ENCODE data around the gene WDR3. TPM values are rescaled to one million over a fixed set of nuclear protein-coding genes. Genes with fewer than 3 reads are reported as not detected.

The WDR3 gene
- total and polyA plus RNA-seq, 2 donors (not counting 1 experiment from before 2014, with no cell fraction given), result 5.5 to 18.5 TPM

DNA sequence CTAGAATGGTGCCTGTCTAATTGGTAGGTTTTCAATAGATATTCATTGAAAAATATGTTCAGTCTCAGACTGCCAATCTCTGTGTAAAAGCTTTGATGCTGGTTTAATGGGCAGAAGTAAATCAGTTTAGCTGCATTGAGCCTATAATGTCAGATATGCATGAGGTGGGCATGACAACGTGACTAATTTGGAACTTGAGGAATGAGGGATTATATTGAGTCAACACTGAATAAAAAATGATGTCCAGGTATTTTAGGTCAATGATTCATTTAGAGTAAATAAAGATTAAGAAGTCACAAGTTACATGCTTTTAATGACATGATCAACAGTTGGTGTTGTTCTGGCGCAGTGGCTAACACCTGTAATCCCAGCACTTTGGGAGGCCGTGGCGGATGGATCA, 3.0 kb downstream of the WDR3 start:
- Histone ChIP-seq H3K27me3 (replicated peaks in 1 of 4; ENCODE audit: control extremely low read depth in 1 of 4, control insufficient read depth in 3 of 4, insufficient read depth in 4 of 4, low read length in 3 of 4) (no peaks in the 10 kb centered on the region), H3K4me2 (replicated peaks; ENCODE audit: low read depth, low read length, poor library complexity, severe bottlenecking) (no peak overlapping the region), H3K79me2 (ENCODE audit: control insufficient read depth, insufficient read depth, low read length) (peaks cover 62% of the 10 kb centered on the region), H3K4me1 (ENCODE audit: control insufficient read depth in 2 of 2, insufficient read depth in 2 of 2, low read length in 2 of 2) (peaks cover 22 to 23% of the 10 kb centered on the region in 2 donors), H3K9ac (ENCODE audit: low read length) (no peak overlapping the region), H2AFZ (ENCODE audit: insufficient read depth, low read depth, low read length, poor library complexity, severe bottlenecking) (no peak overlapping the region), H3K9me3 (ENCODE audit: control extremely low read depth in 1 of 3, control insufficient read depth in 2 of 3, insufficient read depth in 1 of 3, low read length in 2 of 3) (no peaks in the 10 kb centered on the region), H4K20me1 (ENCODE audit: control insufficient read depth, insufficient read depth, low read length, poor library complexity, severe bottlenecking) (peaks cover 14% of the 10 kb centered on the region), H3K27ac (ENCODE audit: low read length in 2 of 2) (no peak overlapping the region), H3K36me3 (replicated peaks in 1 of 2; ENCODE audit: control extremely low read depth in 1 of 2, control insufficient read depth in 1 of 2, extremely low read depth in 1 of 2, insufficient read depth in 2 of 2, low read length in 1 of 2) (peaks cover 7 to 19% of the 10 kb centered on the region in 2 experiments), H3K4me3 (ENCODE audit: control extremely low read depth in 1 of 5, extremely low read depth in 1 of 5, insufficient read depth in 1 of 5, low read depth in 2 of 5, low read length in 4 of 5) (no peak overlapping the region)
- ChIA-PET POLR2A (no interaction called here), CTCF (interaction anchor here (1.4 kb wide), 1 partner anchor 10 kb away, joined by 4 read pairs; no protein-coding TSS in a partner anchor)
- WGBS (ENCODE audit: insufficient coverage), result 100% methylated on average over 1 of the region's 4 CpGs
- no peak for ATAC-seq (ENCODE audit: low read depth)
- no peak for DNase-seq
- H3K27me3 Mint-ChIP-seq, result no peaks in the 10 kb centered on the region
- intact Hi-C loops (cut with micrococcal nuclease), result no loop called here
- TF ChIP-seq, protein P1, sequence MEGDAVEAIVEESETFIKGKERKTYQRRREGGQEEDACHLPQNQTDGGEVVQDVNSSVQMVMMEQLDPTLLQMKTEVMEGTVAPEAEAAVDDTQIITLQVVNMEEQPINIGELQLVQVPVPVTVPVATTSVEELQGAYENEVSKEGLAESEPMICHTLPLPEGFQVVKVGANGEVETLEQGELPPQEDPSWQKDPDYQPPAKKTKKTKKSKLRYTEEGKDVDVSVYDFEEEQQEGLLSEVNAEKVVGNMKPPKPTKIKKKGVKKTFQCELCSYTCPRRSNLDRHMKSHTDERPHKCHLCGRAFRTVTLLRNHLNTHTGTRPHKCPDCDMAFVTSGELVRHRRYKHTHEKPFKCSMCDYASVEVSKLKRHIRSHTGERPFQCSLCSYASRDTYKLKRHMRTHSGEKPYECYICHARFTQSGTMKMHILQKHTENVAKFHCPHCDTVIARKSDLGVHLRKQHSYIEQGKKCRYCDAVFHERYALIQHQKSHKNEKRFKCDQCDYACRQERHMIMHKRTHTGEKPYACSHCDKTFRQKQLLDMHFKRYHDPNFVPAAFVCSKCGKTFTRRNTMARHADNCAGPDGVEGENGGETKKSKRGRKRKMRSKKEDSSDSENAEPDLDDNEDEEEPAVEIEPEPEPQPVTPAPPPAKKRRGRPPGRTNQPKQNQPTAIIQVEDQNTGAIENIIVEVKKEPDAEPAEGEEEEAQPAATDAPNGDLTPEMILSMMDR (IDR thresholded peaks at IDR 0.05), result no peak
- no peak for TF ChIP-seq EZH2 (IDR thresholded peaks at IDR 0.05; ENCODE audit: borderline replicate concordance, insufficient read depth, low read depth, low read length, poor library complexity, severe bottlenecking)
- no peaks in the 10 kb centered on the region for H3K9me3 Mint-ChIP-seq (ENCODE audit: insufficient read depth)
- peaks cover 43% of the 10 kb centered on the region for H3K4me1 Mint-ChIP-seq
- no peak overlapping the region for H3K4me3 Mint-ChIP-seq
- H3K27ac Mint-ChIP-seq, result no peak overlapping the region

DNA sequence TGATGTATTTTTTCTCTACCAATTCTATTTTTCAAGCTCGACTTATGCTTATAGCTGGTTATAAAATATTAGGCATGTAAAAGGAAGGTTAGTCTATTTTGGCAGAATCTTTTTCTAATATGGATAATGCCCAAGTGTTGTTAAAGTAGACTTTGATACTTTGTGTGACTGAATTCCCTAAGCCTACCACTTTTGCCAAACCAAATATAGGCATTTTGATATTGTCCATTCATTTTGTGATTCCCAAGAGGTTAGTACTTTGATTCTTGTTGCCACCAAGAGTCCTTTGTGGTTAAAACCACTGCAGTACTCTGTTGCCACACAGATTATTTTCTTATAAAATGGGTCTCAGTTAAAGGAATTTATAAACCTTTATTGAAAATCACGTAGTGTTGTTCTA, 4.2 kb downstream of the WDR3 start:
- no peak for DNase-seq
- no peak overlapping the region for H2AFZ ChIP-seq (ENCODE audit: insufficient read depth, low read depth, low read length, poor library complexity, severe bottlenecking)
- Mint-ChIP-seq H3K4me1 (peaks cover 35% of the 10 kb centered on the region), H3K27me3 (no peaks in the 10 kb centered on the region), H3K9me3 (ENCODE audit: insufficient read depth) (no peaks in the 10 kb centered on the region), H3K4me3 (no peak overlapping the region), H3K27ac (no peak overlapping the region)
- H4K20me1 ChIP-seq (ENCODE audit: control insufficient read depth, insufficient read depth, low read length, poor library complexity, severe bottlenecking), result peaks cover 9% of the 10 kb centered on the region
- H3K9me3 ChIP-seq (ENCODE audit: control extremely low read depth in 1 of 3, control insufficient read depth in 2 of 3, insufficient read depth in 1 of 3, low read length in 2 of 3), result no peaks in the 10 kb centered on the region
- no peak for TF ChIP-seq EZH2 (IDR thresholded peaks at IDR 0.05; ENCODE audit: borderline replicate concordance, insufficient read depth, low read depth, low read length, poor library complexity, severe bottlenecking)
- intact Hi-C loops (cut with micrococcal nuclease), result no loop called here
- ATAC-seq (ENCODE audit: low read depth), result no peak
- ChIA-PET CTCF (interaction anchor here (1.4 kb wide), 1 partner anchor 9 kb away, joined by 4 read pairs; no protein-coding TSS in a partner anchor), POLR2A (no interaction called here)
- no peak overlapping the region for H3K27ac ChIP-seq (ENCODE audit: low read length in 2 of 2)
- H3K9ac ChIP-seq (ENCODE audit: low read length), result no peak overlapping the region
- peaks cover 15% of the 10 kb centered on the region in 2 donors for H3K4me1 ChIP-seq (ENCODE audit: control insufficient read depth in 2 of 2, insufficient read depth in 2 of 2, low read length in 2 of 2)
- peaks cover 50% of the 10 kb centered on the region for H3K79me2 ChIP-seq (ENCODE audit: control insufficient read depth, insufficient read depth, low read length)
- H3K27me3 ChIP-seq (replicated peaks in 1 of 4; ENCODE audit: control extremely low read depth in 1 of 4, control insufficient read depth in 3 of 4, insufficient read depth in 4 of 4, low read length in 3 of 4), result no peaks in the 10 kb centered on the region
- H3K36me3 ChIP-seq (replicated peaks in 1 of 2; ENCODE audit: control extremely low read depth in 1 of 2, control insufficient read depth in 1 of 2, extremely low read depth in 1 of 2, insufficient read depth in 2 of 2, low read length in 1 of 2), result peaks cover 10 to 31% of the 10 kb centered on the region in 2 experiments
- H3K4me2 ChIP-seq (replicated peaks; ENCODE audit: low read depth, low read length, poor library complexity, severe bottlenecking), result no peak overlapping the region
- no peak overlapping the region for H3K4me3 ChIP-seq (ENCODE audit: control extremely low read depth in 1 of 5, extremely low read depth in 1 of 5, insufficient read depth in 1 of 5, low read depth in 2 of 5, low read length in 4 of 5)
- WGBS (ENCODE audit: insufficient coverage), result no CpG with 5 or more reads among the region's 2 CpGs
